ENCODE results near the gene STX17. TPM values are rescaled to one million over a fixed set of nuclear protein-coding genes. Genes with fewer than 3 reads are reported as not detected.

STX17 gene
- total and polyA plus RNA-seq, 5 donors from 2014 or later, result 26.2 to 33.8 (median 28.5) TPM

GRCh38 chr9:99881769-99882168 is 24.7 kb upstream of the STX17 start:
- H3K9me3 Mint-ChIP-seq, result peaks cover 0 to 1% (median 0%) of the 10 kb centered on the region in 7 donors
- DNase-seq (no peak), ATAC-seq (ENCODE audit: low read depth in 2 of 2) (no peak)
- H3K27me3 Mint-ChIP-seq, result peaks cover 5% of the 10 kb centered on the region
- Histone ChIP-seq H3K4me3 (ENCODE audit: low read depth, low read length) (no peak overlapping the region), H3K4me1 (ENCODE audit: control insufficient read depth, insufficient read depth, low read length, poor library complexity, severe bottlenecking) (no peaks in the 10 kb centered on the region), H3K27ac (ENCODE audit: insufficient read depth, low read length, poor library complexity, severe bottlenecking) (no peak overlapping the region), H3K9me3 (ENCODE audit: control insufficient read depth in 2 of 2, low read length in 2 of 2) (no peaks in the 10 kb centered on the region), H3K36me3 (ENCODE audit: control insufficient read depth, insufficient read depth, low read length) (no peaks in the 10 kb centered on the region), H3K27me3 (ENCODE audit: control insufficient read depth, insufficient read depth, low read length) (no peaks in the 10 kb centered on the region)
- H3K27ac Mint-ChIP-seq, result no peak overlapping the region
- H3K4me3 Mint-ChIP-seq, result no peak overlapping the region
- H3K4me1 Mint-ChIP-seq, result no peaks in the 10 kb centered on the region
- peaks cover 4% of the 10 kb centered on the region for H3K36me3 Mint-ChIP-seq

GRCh38 chr9:99885747-99886146 is 20.7 kb upstream of the STX17 start:
- Histone ChIP-seq H3K27me3 (ENCODE audit: control insufficient read depth, insufficient read depth, low read length) (no peaks in the 10 kb centered on the region), H3K4me3 (ENCODE audit: low read depth, low read length) (no peak overlapping the region), H3K9me3 (ENCODE audit: control insufficient read depth in 2 of 2, low read length in 2 of 2) (no peaks in the 10 kb centered on the region), H3K36me3 (ENCODE audit: control insufficient read depth, insufficient read depth, low read length) (no peaks in the 10 kb centered on the region), H3K4me1 (ENCODE audit: control insufficient read depth, insufficient read depth, low read length, poor library complexity, severe bottlenecking) (no peaks in the 10 kb centered on the region), H3K27ac (ENCODE audit: insufficient read depth, low read length, poor library complexity, severe bottlenecking) (no peak overlapping the region)
- Mint-ChIP-seq H3K4me1 (no peaks in the 10 kb centered on the region), H3K27me3 (peaks cover 10% of the 10 kb centered on the region), H3K27ac (no peak overlapping the region), H3K4me3 (no peak overlapping the region), H3K36me3 (no peaks in the 10 kb centered on the region), H3K9me3 (no peaks in the 10 kb centered on the region)
- DNase-seq (no peak), ATAC-seq (ENCODE audit: low read depth in 2 of 2) (no peak)

- H3K9me3 ChIP-seq (ENCODE audit: control insufficient read depth in 2 of 2, low read length in 2 of 2), result no peaks in the 10 kb centered on the region
- no peak overlapping the region for H3K4me3 Mint-ChIP-seq
Observed at GRCh38 chr9:99889120-99889519, 17.3 kb upstream of the STX17 start.

GRCh38 chr9:99894826-99895225 is 11.6 kb upstream of the STX17 start:
- H3K27ac Mint-ChIP-seq, result no peak overlapping the region
- no peak overlapping the region for H3K27ac ChIP-seq (ENCODE audit: insufficient read depth, low read length, poor library complexity, severe bottlenecking)
- no peaks in the 10 kb centered on the region for H3K36me3 ChIP-seq (ENCODE audit: control insufficient read depth, insufficient read depth, low read length)
- H3K4me3 ChIP-seq (ENCODE audit: low read depth, low read length), result no peak overlapping the region
- H3K4me1 Mint-ChIP-seq, result no peaks in the 10 kb centered on the region
- H3K27me3 Mint-ChIP-seq, result peaks cover 32% of the 10 kb centered on the region
- H3K4me3 Mint-ChIP-seq, result no peak overlapping the region
- H3K36me3 Mint-ChIP-seq, result no peaks in the 10 kb centered on the region
- H3K4me1 ChIP-seq (ENCODE audit: control insufficient read depth, insufficient read depth, low read length, poor library complexity, severe bottlenecking), result no peaks in the 10 kb centered on the region
- H3K9me3 Mint-ChIP-seq, result no peaks in the 10 kb centered on the region
- H3K9me3 ChIP-seq (ENCODE audit: control insufficient read depth in 2 of 2, low read length in 2 of 2), result no peaks in the 10 kb centered on the region
- peaks cover 5% of the 10 kb centered on the region for H3K27me3 ChIP-seq (ENCODE audit: control insufficient read depth, insufficient read depth, low read length)
- no peak for DNase-seq
- ATAC-seq (ENCODE audit: low read depth in 2 of 2), result no peak

More at GRCh38 chr9:99889120-99889519, 17.3 kb upstream of the STX17 start:
- ATAC-seq (ENCODE audit: low read depth in 2 of 2) (no peak), DNase-seq (no peak)
- H3K9me3 Mint-ChIP-seq, result no peaks in the 10 kb centered on the region
- no peak overlapping the region for H3K4me3 ChIP-seq (ENCODE audit: low read depth, low read length)
- no peak overlapping the region for H3K27ac Mint-ChIP-seq
- no peaks in the 10 kb centered on the region for H3K4me1 ChIP-seq (ENCODE audit: control insufficient read depth, insufficient read depth, low read length, poor library complexity, severe bottlenecking)
- H3K27ac ChIP-seq (ENCODE audit: insufficient read depth, low read length, poor library complexity, severe bottlenecking), result no peak overlapping the region
- H3K27me3 Mint-ChIP-seq, result peaks cover 9% of the 10 kb centered on the region
- H3K36me3 ChIP-seq (ENCODE audit: control insufficient read depth, insufficient read depth, low read length), result no peaks in the 10 kb centered on the region
- H3K4me1 Mint-ChIP-seq, result no peaks in the 10 kb centered on the region
- no peaks in the 10 kb centered on the region for H3K27me3 ChIP-seq (ENCODE audit: control insufficient read depth, insufficient read depth, low read length)
- no peaks in the 10 kb centered on the region for H3K36me3 Mint-ChIP-seq

- peaks cover 5% of the 10 kb centered on the region for H3K27me3 ChIP-seq (ENCODE audit: control insufficient read depth, insufficient read depth, low read length)
- no peak overlapping the region for H3K4me3 Mint-ChIP-seq
- peaks cover 0 to under 1% (median 0%) of the 10 kb centered on the region in 7 donors for H3K9me3 Mint-ChIP-seq
- no peak overlapping the region for H3K4me3 ChIP-seq (ENCODE audit: low read depth, low read length)
- DNase-seq, result no peak
- H3K36me3 ChIP-seq (ENCODE audit: control insufficient read depth, insufficient read depth, low read length), result no peaks in the 10 kb centered on the region
- no peak overlapping the region for H3K27ac ChIP-seq (ENCODE audit: insufficient read depth, low read length, poor library complexity, severe bottlenecking)
- H3K36me3 Mint-ChIP-seq, result no peaks in the 10 kb centered on the region
- no peaks in the 10 kb centered on the region for H3K9me3 ChIP-seq (ENCODE audit: control insufficient read depth in 2 of 2, low read length in 2 of 2)
- H3K27me3 Mint-ChIP-seq, result peaks cover 34% of the 10 kb centered on the region
- no peaks in the 10 kb centered on the region for H3K4me1 Mint-ChIP-seq
- no peaks in the 10 kb centered on the region for H3K4me1 ChIP-seq (ENCODE audit: control insufficient read depth, insufficient read depth, low read length, poor library complexity, severe bottlenecking)
- no peak for ATAC-seq (ENCODE audit: low read depth in 2 of 2)
- no peak overlapping the region for H3K27ac Mint-ChIP-seq
Observed at GRCh38 chr9:99895510-99895909, 10.9 kb upstream of the STX17 start.

- H3K27me3 ChIP-seq (ENCODE audit: control insufficient read depth, insufficient read depth, low read length), result peaks cover 5% of the 10 kb centered on the region
- peaks cover 0 to 3% (median 0%) of the 10 kb centered on the region in 7 donors for H3K9me3 Mint-ChIP-seq
- H3K4me3 ChIP-seq (ENCODE audit: low read depth, low read length), result no peak overlapping the region
- H3K27ac ChIP-seq (ENCODE audit: insufficient read depth, low read length, poor library complexity, severe bottlenecking), result no peak overlapping the region
- no peak overlapping the region for H3K4me3 Mint-ChIP-seq
- no peaks in the 10 kb centered on the region for H3K9me3 ChIP-seq (ENCODE audit: control insufficient read depth in 2 of 2, low read length in 2 of 2)
- H3K27me3 Mint-ChIP-seq, result peaks cover 36% of the 10 kb centered on the region
- H3K4me1 Mint-ChIP-seq, result no peaks in the 10 kb centered on the region
- no peak for DNase-seq
- ATAC-seq (ENCODE audit: low read depth in 2 of 2), result no peak
- H3K36me3 Mint-ChIP-seq, result no peaks in the 10 kb centered on the region
- H3K36me3 ChIP-seq (ENCODE audit: control insufficient read depth, insufficient read depth, low read length), result no peaks in the 10 kb centered on the region
- no peaks in the 10 kb centered on the region for H3K4me1 ChIP-seq (ENCODE audit: control insufficient read depth, insufficient read depth, low read length, poor library complexity, severe bottlenecking)
- no peak overlapping the region for H3K27ac Mint-ChIP-seq
Observed at GRCh38 chr9:99896119-99896518, 10.3 kb upstream of the STX17 start.

- Histone ChIP-seq H3K4me3 (ENCODE audit: low read depth, low read length) (no peak overlapping the region), H3K27me3 (ENCODE audit: control insufficient read depth, insufficient read depth, low read length) (peaks cover 4% of the 10 kb centered on the region), H3K9me3 (ENCODE audit: control insufficient read depth in 2 of 2, low read length in 2 of 2) (no peaks in the 10 kb centered on the region), H3K4me1 (ENCODE audit: control insufficient read depth, insufficient read depth, low read length, poor library complexity, severe bottlenecking) (peaks cover 8% of the 10 kb centered on the region), H3K36me3 (ENCODE audit: control insufficient read depth, insufficient read depth, low read length) (no peaks in the 10 kb centered on the region), H3K27ac (ENCODE audit: insufficient read depth, low read length, poor library complexity, severe bottlenecking) (no peak overlapping the region)
- H3K9me3 Mint-ChIP-seq, result peaks cover 0 to 3% (median 0%) of the 10 kb centered on the region in 7 donors
- H3K36me3 Mint-ChIP-seq, result no peaks in the 10 kb centered on the region
- ATAC-seq (ENCODE audit: low read depth in 2 of 2) (no peak), DNase-seq (no peak)
- H3K27me3 Mint-ChIP-seq, result peaks cover 25% of the 10 kb centered on the region
- no peak overlapping the region for H3K27ac Mint-ChIP-seq
- peak overlapping the region in 2 of 4 donors; percentile 40 to 62 for H3K4me3 Mint-ChIP-seq
- H3K4me1 Mint-ChIP-seq, result peaks cover 5 to 19% (median 17%) of the 10 kb centered on the region in 4 donors
Observed at GRCh38 chr9:99903393-99903792, 3.1 kb upstream of the STX17 start.

- H3K27me3 Mint-ChIP-seq, result peaks cover 9% of the 10 kb centered on the region
- DNase-seq (no peak), ATAC-seq (ENCODE audit: low read depth in 2 of 2) (no peak)
- Histone ChIP-seq H3K9me3 (ENCODE audit: control insufficient read depth in 2 of 2, low read length in 2 of 2) (no peaks in the 10 kb centered on the region), H3K4me3 (ENCODE audit: low read depth, low read length) (peak overlapping the region; percentile 78), H3K36me3 (ENCODE audit: control insufficient read depth, insufficient read depth, low read length) (no peaks in the 10 kb centered on the region), H3K27ac (ENCODE audit: insufficient read depth, low read length, poor library complexity, severe bottlenecking) (peak overlapping the region; percentile 95), H3K27me3 (ENCODE audit: control insufficient read depth, insufficient read depth, low read length) (no peaks in the 10 kb centered on the region), H3K4me1 (ENCODE audit: control insufficient read depth, insufficient read depth, low read length, poor library complexity, severe bottlenecking) (peaks cover 8% of the 10 kb centered on the region)
- peaks cover 7% of the 10 kb centered on the region for H3K36me3 Mint-ChIP-seq
- H3K9me3 Mint-ChIP-seq, result no peaks in the 10 kb centered on the region
- peaks cover 10 to 33% (median 29%) of the 10 kb centered on the region in 4 donors for H3K4me1 Mint-ChIP-seq
- H3K27ac Mint-ChIP-seq, result peak overlapping the region; percentile 91 to 100 (median 95)
- H3K4me3 Mint-ChIP-seq, result peak overlapping the region; percentile 90 to 99 (median 99)
Observed at GRCh38 chr9:99905833-99906402, 536 bp upstream of the STX17 start.

Measured in CD4-positive, CD25-positive, alpha-beta regulatory T cell (primary cell).